K562 (cell line): Measurements from ENCODE around the gene SMIM45.
A peak's percentile ranks its signal among the peaks of the same experiment; 100 is the strongest.

Source experiments
- ATAC-seq: fragments of 200-7000 bp; cut with Tn5 transposase; 3 replicates; pipeline ENCODE4 v1.9.1; 2020; ENCODE audit warnings: moderate library complexity
- BruUV-seq: library from RNA; stranded (reverse); fragments of 400-500 nt; replicated peaks from 2 replicates; lab custom pipeline; 2021; lab: Mats Ljungman, UMichigan
- CTCF ChIA-PET: fragments of 300-600 bp; formaldehyde crosslinking; extraction: SDS; loops from one replicate; lab custom pipeline; 2021; ENCODE audit warnings: low intra/inter-chr PET ratio; lab: Yijun Ruan, JAX
- POLR2A ChIA-PET: fragments of 300-600, 350-650 bp; sonication (Branson Sonifier 250); formaldehyde crosslinking; extraction: SDS; loops from one replicate; lab custom pipeline; 2021; ENCODE audit warnings: antibody characterized with exemption, inconsistent platforms; lab: Yijun Ruan, JAX
- DNase-seq, 4 experiments: peaks; one replicate each; pipeline versions ENCODE4 v3.0.0 to v3.0.0-alpha.2; 2011 to 2018; ENCODE audit warnings: low spot score in 3 of 4, mixed read lengths in 3 of 4; ENCODE audit errors: extremely low read depth in 1 of 4
- FAIRE-seq: peaks from 2 replicates; lab custom pipeline; 2011; peaks lifted over from hg19 to GRCh38; lab: Jason Lieb, UNC
- H2AFZ ChIP-seq: 2 replicates; pipeline ENCODE4 v1.6.0; 2011; ENCODE audit warnings: low read depth, low read length, control low read depth, inconsistent platforms
- H3K27ac ChIP-seq: fragments of 200-600 bp; 3 replicates; pipeline ENCODE4 v1.8.0; 2011; ENCODE audit warnings: low read depth, mild to moderate bottlenecking, control low read depth, inconsistent platforms, low read length, moderate library complexity, mixed read lengths; ENCODE audit errors: extremely low read depth
- H3K27me3 ChIP-seq, 2 experiments: fragments of 300-600 bp in 1 of 2; 2 replicates in 1 of 2; 3 replicates in 1 of 2; pipeline versions ENCODE4 v1.6.0 to v1.8.0; 2011; ENCODE audit warnings: inconsistent platforms in 2 of 2, low read length in 2 of 2, mild to moderate bottlenecking in 1 of 2, mixed read lengths in 1 of 2, moderate library complexity in 1 of 2; ENCODE audit not compliant: control insufficient read depth in 2 of 2, insufficient read depth in 2 of 2
- H3K36me3 ChIP-seq: fragments of 300-600 bp; 3 replicates; pipeline ENCODE4 v1.8.0; 2011; ENCODE audit warnings: mild to moderate bottlenecking, low read length, inconsistent platforms; ENCODE audit not compliant: control insufficient read depth, insufficient read depth
- H3K4me1 ChIP-seq, 2 experiments: fragments of 200-600 bp in 1 of 2; replicated peaks in 1 of 2; 2 replicates in 1 of 2; 3 replicates in 1 of 2; pipeline versions ENCODE4 v1.5.1 to v1.8.0; 2011; ENCODE audit warnings: inconsistent platforms in 2 of 2, low read length in 2 of 2, mild to moderate bottlenecking in 1 of 2, mixed read lengths in 1 of 2, moderate library complexity in 1 of 2; ENCODE audit not compliant: control insufficient read depth in 2 of 2, insufficient read depth in 2 of 2
- H3K4me2 ChIP-seq: 2 replicates; pipeline ENCODE4 v1.6.1; 2011; ENCODE audit warnings: low read length, control low read depth, inconsistent platforms, mixed read lengths; ENCODE audit not compliant: insufficient read depth
- H3K4me3 ChIP-seq: fragments of 200-600 bp; sonication (generic), shearing (Covaris generic); 2 replicates; pipeline ENCODE4 v1.5.1; 2016; ENCODE audit warnings: control low read depth, inconsistent platforms
- H3K79me2 ChIP-seq: fragments of 200-600 bp; 3 replicates; pipeline ENCODE4 v1.8.0; 2011; ENCODE audit warnings: low read length, inconsistent platforms; ENCODE audit not compliant: control insufficient read depth, insufficient read depth
- H3K9ac ChIP-seq, 2 experiments: 2 replicates each; pipeline versions ENCODE4 v1.6.0 to v1.6.1; 2011; ENCODE audit warnings: low read depth in 2 of 2, low read length in 2 of 2, control low read depth in 1 of 2, inconsistent platforms in 1 of 2, mild to moderate bottlenecking in 1 of 2, mixed read lengths in 1 of 2; ENCODE audit not compliant: insufficient read depth in 1 of 2
- H3K9me1 ChIP-seq: one replicate; pipeline ENCODE4 v1.6.0; 2011; ENCODE audit warnings: inconsistent platforms, mild to moderate bottlenecking, low read length, moderate library complexity; ENCODE audit not compliant: control insufficient read depth, insufficient read depth
- H3K9me3 ChIP-seq: replicated peaks from 2 replicates; pipeline ENCODE4 v1.5.1; 2011; ENCODE audit warnings: low read depth, low read length, inconsistent platforms; ENCODE audit not compliant: control insufficient read depth, insufficient read depth
- H4K20me1 ChIP-seq: replicated peaks from 2 replicates; pipeline ENCODE4 v1.6.1; 2011; ENCODE audit warnings: low read length, inconsistent platforms, mixed read lengths; ENCODE audit not compliant: control insufficient read depth, insufficient read depth
- HMGN3 ChIP-seq: IDR thresholded peaks from 2 replicates; pipeline ENCODE4 v1.6.1; 2011; ENCODE audit warnings: borderline replicate concordance, low read depth, mild to moderate bottlenecking, mixed read lengths, low read length; ENCODE audit not compliant: insufficient read length; ENCODE audit errors: extremely low read depth
- MEIS2 ChIP-seq: fragments of 450-650 bp; IDR thresholded peaks from 2 replicates; pipeline ENCODE4 v1.6.1; 2014; ENCODE audit warnings: mild to moderate bottlenecking; ENCODE audit not compliant: partially characterized antibody
- POLR2G ChIP-seq: fragments of 200-400 bp; formaldehyde crosslinking; IDR thresholded peaks from 2 replicates; pipeline ENCODE4 v1.6.1; 2017; ENCODE audit warnings: low read depth, mild to moderate bottlenecking, antibody characterized with exemption, low read length, moderate library complexity
- ZNF280B ChIP-seq: fragments of 250-450 bp; sonication (Bioruptor Pico); IDR thresholded peaks from 2 replicates; pipeline ENCODE4 v1.5.1; 2021; ENCODE audit warnings: mild to moderate bottlenecking
- ZNF655 ChIP-seq: fragments of 250-450 bp; sonication (Bioruptor Pico); IDR thresholded peaks from 2 replicates; pipeline ENCODE4 v1.5.0; 2021
- WGBS: fragments of 100-300 bp; shearing (Covaris generic); methylation state at CpG from one replicate; pipeline ENCODE4 v1.1.6; 2016; ENCODE audit warnings: low coverage, mixed read lengths; ENCODE audit not compliant: insufficient coverage; ENCODE audit errors: missing lambda C conversion rate; 5-methylcytosine and 5-hydroxymethylcytosine counted together
- in situ Hi-C: fragments of 300-500 bp; cut with MboI; formaldehyde crosslinking; loops from 4 replicates; pipeline ENCODE4 v1.15.0; 2018; ENCODE audit warnings: inconsistent platforms, mixed read lengths
- intact Hi-C: fragments of 100-400 bp; cut with micrococcal nuclease; formaldehyde crosslinking; loops from 2 replicates; pipeline ENCODE4 v1.14.2; 2022

SMIM45 gene

GRCh38 chr22:41906822-41907221 lies 45.1 kb upstream of the SMIM45 start:
- H3K27me3 ChIP-seq: no peaks in the 10 kb centered on the region
- TSS peak; percentile 64 for BruUV-seq
- DNase-seq (no peak), ATAC-seq (no peak; the same call in 2 of the 3 replicates), FAIRE-seq (no peak)
- H4K20me1 ChIP-seq: 0 out of 2 replicates have a peak, but pooled peaks cover 7% of the 10 kb centered on the region
- POLR2A ChIA-PET: interaction anchor here (1.1 to 1.5 kb wide), 2 partner anchors 12 to 32 kb away, joined by 3 to 5 read pairs; no protein-coding TSS in a partner anchor
- H3K27ac ChIP-seq: no peak overlapping the region
- no peaks in the 10 kb centered on the region for H3K9me1 ChIP-seq
- H3K36me3 ChIP-seq: peaks cover 49% of the 10 kb centered on the region; the same call in 2 of the 3 replicates
- WGBS: 81% methylated on average over 3 of the region's 5 CpGs
- in situ Hi-C loops: no loop called here
- intact Hi-C loops: no loop called here
- H3K4me3 ChIP-seq: no peak overlapping the region
- H2AFZ ChIP-seq: no peak overlapping the region
- TF ChIP-seq MEIS2 (no peak), ZNF280B (no peak), HMGN3 (peak; percentile 7), ZNF655 (CRISPR knock-in tag) (no peak), POLR2G (0 out of 2 replicates have a peak, but pooled peaks have one; percentile 17)
- TF ChIP-seq, all 486 proteins: peak for 2
- Histone ChIP-seq H3K4me1 (peaks cover 0 to 14% of the 10 kb centered on the region in 2 experiments; a peak in 1 of 5 replicates), H3K79me2 (no peaks in the 10 kb centered on the region), H3K9me3 (no peaks in the 10 kb centered on the region), H3K9ac (no peak overlapping the region), H3K4me2 (no peak overlapping the region)
- CTCF ChIA-PET: no interaction called here
